Measurements from ENCODE around the gene BTBD9.

- TF ChIP-seq CTCF (conservative IDR thresholded peaks at IDR 0.05), result no peak
- TF ChIP-seq EZH2 (IDR thresholded peaks at IDR 0.05; ENCODE audit: low read depth), result no peak
Observed at GRCh38 chr6:38161754-38162492, 477.8 kb downstream of the BTBD9 start.

Measured in PC-9 (cell line).